ENCODE measurements around the gene NOTCH3. TPM values are rescaled to one million over a fixed set of nuclear protein-coding genes. Genes with fewer than 3 reads are reported as not detected.

NOTCH3 gene
- total RNA-seq, 1 experiment from 2014 or later = 39.4 TPM

DNA sequence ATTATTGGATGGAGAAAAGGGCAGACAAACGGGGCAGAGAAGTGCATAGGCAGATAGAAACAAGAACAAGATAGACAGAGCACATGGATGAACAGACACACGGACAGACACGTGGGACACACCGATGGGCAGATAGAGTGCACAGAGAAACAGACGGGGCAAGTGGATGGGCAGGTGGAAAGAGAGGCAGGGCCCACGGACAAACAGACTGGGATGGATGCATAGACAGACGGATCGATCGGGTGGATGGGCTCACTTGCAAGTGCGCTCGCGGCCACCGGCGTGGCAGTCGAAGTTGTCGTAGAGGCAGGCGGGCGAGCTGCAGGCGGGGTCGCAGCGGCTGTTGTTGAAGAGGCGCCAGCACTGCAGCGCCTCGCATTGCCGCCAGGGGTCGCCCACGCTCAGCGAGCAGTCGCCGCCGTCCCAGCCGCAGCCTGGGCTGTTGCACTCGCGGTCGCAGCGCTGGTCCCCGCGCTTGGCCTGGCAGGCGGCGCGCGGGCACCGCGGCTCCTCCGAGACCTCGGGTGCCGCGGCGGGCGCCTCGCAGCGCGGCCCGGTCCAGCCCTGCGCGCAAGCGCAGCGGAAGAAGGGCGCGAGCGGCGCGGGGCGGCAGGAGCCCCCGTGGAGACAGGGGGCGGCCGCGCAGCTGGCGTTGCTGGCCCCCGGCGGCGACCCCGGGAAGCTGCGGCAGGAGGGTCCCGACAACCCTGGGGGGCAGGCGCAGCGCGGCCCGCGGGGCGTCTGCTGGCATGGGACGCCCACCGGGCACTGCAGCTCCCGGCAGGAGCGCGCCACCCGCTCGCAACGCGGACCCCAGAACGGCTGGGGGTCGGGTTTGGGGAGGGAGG is 23.3 kb downstream of the NOTCH3 start:
- H2AFZ ChIP-seq (ENCODE audit: low read depth, low read length, poor library complexity, severe bottlenecking) = no peak overlapping the region
- ChIA-PET RAD21 (ENCODE audit: low non-redundant PET in 1 of 2, low total read pairs in 2 of 2, uncharacterized antibody in 2 of 2, unreplicated experiment in 2 of 2) (no interaction called here), CTCF (interaction anchor here (0.6 to 1.9 kb wide), 4 partner anchors 53 to 378 kb away, joined by 3 to 6 read pairs (median 4); no protein-coding TSS in a partner anchor), POLR2A (no interaction called here)
- no peak overlapping the region for H3K27ac ChIP-seq (ENCODE audit: low read depth, low read length)
- no peak overlapping the region for H3K9ac ChIP-seq (ENCODE audit: low read length)
- ATAC-seq (peak; percentile 89), DNase-seq (ENCODE audit: low read depth, low spot score) (no peak)
- no peaks in the 10 kb centered on the region for H4K20me1 ChIP-seq (ENCODE audit: insufficient read depth)
- TF ChIP-seq, protein P1, sequence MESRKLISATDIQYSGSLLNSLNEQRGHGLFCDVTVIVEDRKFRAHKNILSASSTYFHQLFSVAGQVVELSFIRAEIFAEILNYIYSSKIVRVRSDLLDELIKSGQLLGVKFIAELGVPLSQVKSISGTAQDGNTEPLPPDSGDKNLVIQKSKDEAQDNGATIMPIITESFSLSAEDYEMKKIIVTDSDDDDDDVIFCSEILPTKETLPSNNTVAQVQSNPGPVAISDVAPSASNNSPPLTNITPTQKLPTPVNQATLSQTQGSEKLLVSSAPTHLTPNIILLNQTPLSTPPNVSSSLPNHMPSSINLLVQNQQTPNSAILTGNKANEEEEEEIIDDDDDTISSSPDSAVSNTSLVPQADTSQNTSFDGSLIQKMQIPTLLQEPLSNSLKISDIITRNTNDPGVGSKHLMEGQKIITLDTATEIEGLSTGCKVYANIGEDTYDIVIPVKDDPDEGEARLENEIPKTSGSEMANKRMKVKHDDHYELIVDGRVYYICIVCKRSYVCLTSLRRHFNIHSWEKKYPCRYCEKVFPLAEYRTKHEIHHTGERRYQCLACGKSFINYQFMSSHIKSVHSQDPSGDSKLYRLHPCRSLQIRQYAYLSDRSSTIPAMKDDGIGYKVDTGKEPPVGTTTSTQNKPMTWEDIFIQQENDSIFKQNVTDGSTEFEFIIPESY (IDR thresholded peaks at IDR 0.05; ENCODE audit: extremely low read depth, insufficient replicate concordance, low read length) = no peak
- peak; percentile 88 for TF ChIP-seq RAD21 (IDR thresholded peaks at IDR 0.05; ENCODE audit: low read depth)
- TF ChIP-seq, protein P2, sequence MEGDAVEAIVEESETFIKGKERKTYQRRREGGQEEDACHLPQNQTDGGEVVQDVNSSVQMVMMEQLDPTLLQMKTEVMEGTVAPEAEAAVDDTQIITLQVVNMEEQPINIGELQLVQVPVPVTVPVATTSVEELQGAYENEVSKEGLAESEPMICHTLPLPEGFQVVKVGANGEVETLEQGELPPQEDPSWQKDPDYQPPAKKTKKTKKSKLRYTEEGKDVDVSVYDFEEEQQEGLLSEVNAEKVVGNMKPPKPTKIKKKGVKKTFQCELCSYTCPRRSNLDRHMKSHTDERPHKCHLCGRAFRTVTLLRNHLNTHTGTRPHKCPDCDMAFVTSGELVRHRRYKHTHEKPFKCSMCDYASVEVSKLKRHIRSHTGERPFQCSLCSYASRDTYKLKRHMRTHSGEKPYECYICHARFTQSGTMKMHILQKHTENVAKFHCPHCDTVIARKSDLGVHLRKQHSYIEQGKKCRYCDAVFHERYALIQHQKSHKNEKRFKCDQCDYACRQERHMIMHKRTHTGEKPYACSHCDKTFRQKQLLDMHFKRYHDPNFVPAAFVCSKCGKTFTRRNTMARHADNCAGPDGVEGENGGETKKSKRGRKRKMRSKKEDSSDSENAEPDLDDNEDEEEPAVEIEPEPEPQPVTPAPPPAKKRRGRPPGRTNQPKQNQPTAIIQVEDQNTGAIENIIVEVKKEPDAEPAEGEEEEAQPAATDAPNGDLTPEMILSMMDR (IDR thresholded peaks at IDR 0.05 in 2 of 3, conservative IDR thresholded peaks at IDR 0.05 in 1 of 3; ENCODE audit: borderline replicate concordance in 1 of 3, insufficient read depth in 1 of 3, low read depth in 2 of 3, low read length in 2 of 3) = peak; percentile 64 to 78 (median 75)
- TF ChIP-seq YY1 (IDR thresholded peaks at IDR 0.05; ENCODE audit: extremely low read depth, insufficient replicate concordance, low read depth, low read length) = no peak
- intact Hi-C loops (cut with micrococcal nuclease) = loop anchor here (1.0 to 2.0 kb wide), 2 partner anchors 83 to 379 kb away; no protein-coding TSS in a partner anchor
- H3K4me1 ChIP-seq (ENCODE audit: control insufficient read depth in 1 of 2, insufficient read depth in 2 of 2, low read length in 2 of 2) = peaks cover 0 to 3% of the 10 kb centered on the region in 2 experiments; a peak in 1 of 4 replicates
- no peak overlapping the region; the same call in 1 of the 2 replicates for H3K4me2 ChIP-seq (ENCODE audit: low read length)
- H3K79me2 ChIP-seq (ENCODE audit: insufficient read depth, low read length) = no peaks in the 10 kb centered on the region
- H3K4me3 ChIP-seq (replicated peaks in 1 of 2; ENCODE audit: low read depth in 1 of 2, low read length in 2 of 2) = no peak overlapping the region
- no peaks in the 10 kb centered on the region for H3K27me3 ChIP-seq (ENCODE audit: insufficient read depth, low read length)
- BruUV-seq (replicated peaks) = no TSS peak
- no peaks in the 10 kb centered on the region; a peak in 2 of 4 replicates for H3K36me3 ChIP-seq (ENCODE audit: control insufficient read depth in 1 of 2, insufficient read depth in 2 of 2, low read length in 2 of 2)
- no peaks in the 10 kb centered on the region for H3K9me2 ChIP-seq (ENCODE audit: insufficient read depth)
- no peaks in the 10 kb centered on the region for H3K9me3 ChIP-seq (ENCODE audit: control insufficient read depth in 1 of 2, insufficient read depth in 1 of 2, low read depth in 1 of 2, low read length in 2 of 2)
